ENCODE data around the gene SPAG6.

DNA sequence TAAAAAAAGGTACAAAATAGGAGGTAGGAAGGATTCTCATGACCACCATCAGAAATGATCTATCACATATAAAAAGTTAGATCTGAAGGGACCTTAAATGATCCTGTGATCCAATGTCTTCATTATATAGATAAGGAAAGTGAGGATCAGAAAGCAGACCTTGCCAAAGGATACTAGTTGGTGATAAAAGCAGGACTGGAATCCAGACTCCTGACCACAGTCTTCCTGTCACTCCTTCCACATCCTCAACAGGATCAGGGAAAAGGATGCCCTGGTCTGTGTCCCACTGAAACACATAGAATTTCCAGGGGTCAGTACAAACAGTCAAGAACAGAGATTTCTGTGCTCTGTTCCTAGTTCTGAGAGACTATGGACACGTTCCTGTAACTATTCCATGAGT, 97.2 kb downstream of the SPAG6 start:
- no peak for TF ChIP-seq ZEB2 (tag by site-specific recombination; IDR thresholded peaks at IDR 0.05)
- TF ChIP-seq, protein P1, sequence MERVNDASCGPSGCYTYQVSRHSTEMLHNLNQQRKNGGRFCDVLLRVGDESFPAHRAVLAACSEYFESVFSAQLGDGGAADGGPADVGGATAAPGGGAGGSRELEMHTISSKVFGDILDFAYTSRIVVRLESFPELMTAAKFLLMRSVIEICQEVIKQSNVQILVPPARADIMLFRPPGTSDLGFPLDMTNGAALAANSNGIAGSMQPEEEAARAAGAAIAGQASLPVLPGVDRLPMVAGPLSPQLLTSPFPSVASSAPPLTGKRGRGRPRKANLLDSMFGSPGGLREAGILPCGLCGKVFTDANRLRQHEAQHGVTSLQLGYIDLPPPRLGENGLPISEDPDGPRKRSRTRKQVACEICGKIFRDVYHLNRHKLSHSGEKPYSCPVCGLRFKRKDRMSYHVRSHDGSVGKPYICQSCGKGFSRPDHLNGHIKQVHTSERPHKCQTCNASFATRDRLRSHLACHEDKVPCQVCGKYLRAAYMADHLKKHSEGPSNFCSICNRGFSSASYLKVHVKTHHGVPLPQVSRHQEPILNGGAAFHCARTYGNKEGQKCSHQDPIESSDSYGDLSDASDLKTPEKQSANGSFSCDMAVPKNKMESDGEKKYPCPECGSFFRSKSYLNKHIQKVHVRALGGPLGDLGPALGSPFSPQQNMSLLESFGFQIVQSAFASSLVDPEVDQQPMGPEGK (tag by site-specific recombination; IDR thresholded peaks at IDR 0.05) = no peak

Data from HEK293 (cell line).